Endothelial cell of umbilical vein (primary cell): Measurements from ENCODE around the gene IGF2BP1. TPM values are rescaled to one million over a fixed set of nuclear protein-coding genes. Genes with fewer than 3 reads are reported as not detected.

Experiments used
- BruUV-seq: library from RNA; stranded (reverse); fragments of 400-500 nt; replicated peaks from 2 replicates; lab custom pipeline; 2021; lab: Mats Ljungman, UMichigan
- CTCF ChIA-PET: fragments of 300-600, 350-600 bp; sonication (Branson Sonifier 250); formaldehyde crosslinking; loops from one replicate; lab custom pipeline; 2021; ENCODE audit warnings: antibody characterized with exemption, inconsistent platforms; lab: Charles Lee
- POLR2A ChIA-PET: fragments of 300-600, 350-600 bp; sonication (Branson Sonifier 250); formaldehyde crosslinking; loops from one replicate; lab custom pipeline; 2021; ENCODE audit warnings: antibody characterized with exemption, inconsistent platforms; lab: Charles Lee
- DNase-seq: peaks from one replicate; pipeline ENCODE4 v3.0.0-alpha.2; 2011; ENCODE audit warnings: low read depth, low spot score
- FAIRE-seq: peaks from 2 replicates; lab custom pipeline; 2011; peaks lifted over from hg19 to GRCh38; lab: Jason Lieb, UNC
- H2AFZ ChIP-seq: 2 replicates; pipeline ENCODE4 v1.6.0; 2012; ENCODE audit warnings: low read depth, low read length, control low read depth, inconsistent platforms
- H3K27ac ChIP-seq: 2 replicates; pipeline ENCODE4 v1.5.1; 2011; ENCODE audit warnings: low read depth, mild to moderate bottlenecking, control low read depth, low read length, moderate library complexity; ENCODE audit not compliant: insufficient read depth
- H3K27me3 ChIP-seq, 2 experiments: 2 replicates each; pipeline versions ENCODE4 v1.6.0 to v1.6.1; 2011; ENCODE audit warnings: low read length in 2 of 2, mixed read lengths in 1 of 2; ENCODE audit not compliant: control insufficient read depth in 2 of 2, insufficient read depth in 2 of 2
- H3K36me3 ChIP-seq, 2 experiments: 2 replicates in 1 of 2; 3 replicates in 1 of 2; pipeline ENCODE4 v1.5.1; 2011; ENCODE audit warnings: low read length in 2 of 2, mild to moderate bottlenecking in 1 of 2, moderate library complexity in 1 of 2; ENCODE audit not compliant: control insufficient read depth in 2 of 2, insufficient read depth in 2 of 2; ENCODE audit errors: extremely low read depth in 1 of 2
- H3K4me1 ChIP-seq: 3 replicates; pipeline ENCODE4 v1.5.1; 2011; ENCODE audit warnings: mild to moderate bottlenecking, low read length; ENCODE audit not compliant: control insufficient read depth, insufficient read depth; ENCODE audit errors: extremely low read depth
- H3K4me2 ChIP-seq: 2 replicates; pipeline ENCODE4 v1.6.1; 2011; ENCODE audit warnings: low read length, control low read depth, mixed read lengths; ENCODE audit not compliant: insufficient read depth
- H3K4me3 ChIP-seq, 3 experiments: fragments of 200-600 bp in 1 of 3; sonication (generic), shearing (Covaris generic) in 1 of 3; replicated peaks in 1 of 3; 2 replicates each; pipeline ENCODE4 v1.5.1; 2011 to 2016; ENCODE audit warnings: control low read depth in 3 of 3, low read length in 3 of 3, mild to moderate bottlenecking in 2 of 3, inconsistent platforms in 1 of 3, low read depth in 1 of 3, moderate library complexity in 1 of 3; ENCODE audit not compliant: insufficient read depth in 1 of 3
- H3K79me2 ChIP-seq: 2 replicates; pipeline ENCODE4 v1.6.0; 2012; ENCODE audit warnings: low read length, inconsistent platforms; ENCODE audit not compliant: control insufficient read depth, insufficient read depth
- H3K9ac ChIP-seq: replicated peaks from 2 replicates; pipeline ENCODE3; 2011; ENCODE audit warnings: low read length, control low read depth; ENCODE audit not compliant: insufficient read depth; ENCODE audit errors: extremely low read depth
- H3K9me1 ChIP-seq: replicated peaks from 3 replicates; pipeline ENCODE4 v1.6.0; 2011; ENCODE audit warnings: mild to moderate bottlenecking, low read length; ENCODE audit not compliant: control insufficient read depth, insufficient read depth; ENCODE audit errors: extremely low read depth
- H3K9me3 ChIP-seq: replicated peaks from 2 replicates; pipeline ENCODE4 v1.5.1; 2012; ENCODE audit warnings: low read length, inconsistent platforms; ENCODE audit not compliant: control insufficient read depth, insufficient read depth
- H4K20me1 ChIP-seq: replicated peaks from 2 replicates; pipeline ENCODE3; 2011; ENCODE audit warnings: mild to moderate bottlenecking, low read length; ENCODE audit not compliant: control insufficient read depth, insufficient read depth; ENCODE audit errors: extremely low read depth
- CTCF ChIP-seq, 2 donors: IDR thresholded peaks; 1 replicate in 1 of 2; 2 replicates in 1 of 2; pipeline ENCODE4 v1.5.1; 2011; ENCODE audit warnings: low read length in 2 of 2, mild to moderate bottlenecking in 2 of 2, moderate library complexity in 2 of 2, control low read depth in 1 of 2, inconsistent platforms in 1 of 2, low read depth in 1 of 2; ENCODE audit not compliant: insufficient read depth in 1 of 2; ENCODE audit errors: extremely low read depth in 1 of 2
- EZH2 ChIP-seq: IDR thresholded peaks from 2 replicates; pipeline ENCODE4 v1.6.1; 2012; ENCODE audit warnings: borderline replicate concordance, low read depth, mild to moderate bottlenecking, moderate library complexity, low read length, inconsistent platforms; ENCODE audit not compliant: severe bottlenecking
- FOS ChIP-seq: IDR thresholded peaks from 2 replicates; pipeline ENCODE4 v1.6.1; 2011; ENCODE audit warnings: mild to moderate bottlenecking, low read length, moderate library complexity, borderline replicate concordance; ENCODE audit not compliant: insufficient read depth
- GATA2 ChIP-seq: IDR thresholded peaks from 2 replicates; pipeline ENCODE4 v1.7.0; 2011; ENCODE audit warnings: low read depth, mild to moderate bottlenecking, moderate library complexity, mixed read lengths, low read length; ENCODE audit not compliant: insufficient read length, insufficient read depth
- JUN ChIP-seq: IDR thresholded peaks from 2 replicates; pipeline ENCODE4 v1.6.1; 2011; ENCODE audit warnings: borderline replicate concordance, low read depth; ENCODE audit not compliant: insufficient read length, insufficient read depth
- MAX ChIP-seq: IDR thresholded peaks from 2 replicates; pipeline ENCODE4 v1.6.1; 2011; ENCODE audit not compliant: insufficient read depth, insufficient read length
- MYC ChIP-seq: IDR thresholded peaks from one replicate; pipeline ENCODE4 v1.6.1; 2011; ENCODE audit warnings: mild to moderate bottlenecking, low read depth, low read length
- POLR2A ChIP-seq: IDR thresholded peaks from 2 replicates; pipeline ENCODE4 v1.6.1; 2012; ENCODE audit warnings: low read depth, mild to moderate bottlenecking, control low read depth, low read length
- POLR2AphosphoS5 ChIP-seq: IDR thresholded peaks from 2 replicates; pipeline ENCODE4 v1.6.1; 2012; ENCODE audit warnings: low read depth, mild to moderate bottlenecking, control low read depth, low read length, moderate library complexity; ENCODE audit not compliant: insufficient read depth
- dilution Hi-C: fragments of 300-500 bp; cut with MboI; formaldehyde crosslinking; loops from one replicate; pipeline ENCODE4 v1.15.0; 2019; ENCODE audit warnings: low sequenced_read_pairs; ENCODE audit not compliant: extremely low pct_ligation_motif_present
- intact Hi-C: fragments of 100-400 bp; cut with micrococcal nuclease; formaldehyde crosslinking; loops from one replicate; pipeline ENCODE4 v1.10.0; 2022
- polyA plus RNA-seq, 4 experiments: library from polyadenylated mRNA; depleted of rRNA in 3 of 4; stranded (reverse) in 3 of 4; unstranded in 1 of 4; fragments of >200 nt; gene quantifications; 2 replicates each; pipeline versions ENCODE4 v1.2.1 to v1.2.3, GENCODE V29; 2011 to 2012; ENCODE audit warnings: missing spikeins in 1 of 4
- total RNA-seq: library from RNA; stranded (reverse); gene quantifications from 2 replicates; pipeline ENCODE4 v1.2.3, GENCODE V29; 2021

The IGF2BP1 gene
- total and polyA plus RNA-seq, 2 donors (not counting 3 experiments of a cell fraction or from before 2014, with no cell fraction given), result 9.5 to 99.5 TPM

- no peaks in the 10 kb centered on the region for H3K9me3 ChIP-seq
- H3K4me2 ChIP-seq, result no peak overlapping the region
- H3K4me3 ChIP-seq, result no peak overlapping the region
- TF ChIP-seq EZH2, result no peak
- TF ChIP-seq MAX, result no peak
- TF ChIP-seq POLR2AphosphoS5, result no peak
- no peak for TF ChIP-seq MYC
- no peak for TF ChIP-seq GATA2
- no peak for TF ChIP-seq JUN
- no peak for TF ChIP-seq FOS
- no peak for TF ChIP-seq CTCF (IDR thresholded peaks at IDR 0.05; ENCODE audit: extremely low read depth in 1 of 2, insufficient read depth in 1 of 2, low read depth in 1 of 2, low read length in 2 of 2)
- no peak for TF ChIP-seq POLR2A
- dilution Hi-C loops (no loop called here), intact Hi-C loops (no loop called here)
- BruUV-seq, result no TSS peak
- H3K9ac ChIP-seq, result no peak overlapping the region
- no peaks in the 10 kb centered on the region for H4K20me1 ChIP-seq
- H3K36me3 ChIP-seq, result no peaks in the 10 kb centered on the region
- no peaks in the 10 kb centered on the region for H3K79me2 ChIP-seq
- H3K9me1 ChIP-seq, result no peaks in the 10 kb centered on the region
- no peaks in the 10 kb centered on the region for H3K4me1 ChIP-seq
- no peak for FAIRE-seq
- ChIA-PET CTCF (no interaction called here), POLR2A (no interaction called here)
- H2AFZ ChIP-seq, result no peak overlapping the region
- H3K27ac ChIP-seq, result no peak overlapping the region
- H3K27me3 ChIP-seq, result peaks cover 0 to 6% of the 10 kb centered on the region in 2 experiments
- no peak for DNase-seq
Measured at GRCh38 chr17:49086316-49086605, 89.1 kb downstream of the IGF2BP1 start.
